HEK293 (cell line): Measurements from ENCODE around the gene KCNK7.

ENCODE experiments used
- CTCF ChIA-PET: fragments of 350-600 bp; formaldehyde crosslinking; extraction: SDS; loops from one replicate; lab custom pipeline; 2021; ENCODE audit warnings: antibody characterized with exemption; lab: Yijun Ruan, JAX
- POLR2A ChIA-PET: fragments of 300-600 bp; formaldehyde crosslinking; extraction: SDS; loops from one replicate; lab custom pipeline; 2020; ENCODE audit warnings: antibody characterized with exemption, inconsistent platforms; lab: Yijun Ruan, JAX
- H3K27ac ChIP-seq: fragments of 200-500 bp; sonication (Bioruptor generic); 2 replicates; pipeline ENCODE4 v1.5.1; 2014; ENCODE audit warnings: low read depth, low read length, control low read depth, inconsistent platforms; ENCODE audit errors: extremely low read depth
- H3K36me3 ChIP-seq, 2 experiments: fragments of 200-500 bp in 1 of 2; sonication (Bioruptor generic) in 1 of 2; 1 replicate in 1 of 2; 2 replicates in 1 of 2; pipeline ENCODE4 v1.5.1; 2014 to 2017; ENCODE audit warnings: inconsistent platforms in 2 of 2, low read length in 2 of 2; ENCODE audit not compliant: control insufficient read depth in 2 of 2, insufficient read depth in 1 of 2
- H3K4me1 ChIP-seq: fragments of 200-500 bp; sonication (Bioruptor generic); 2 replicates; pipeline ENCODE4 v1.5.1; 2014; ENCODE audit warnings: mild to moderate bottlenecking, low read length, inconsistent platforms; ENCODE audit not compliant: control insufficient read depth, insufficient read depth
- H3K4me3 ChIP-seq: 2 replicates; pipeline ENCODE4 v1.5.1; 2011; ENCODE audit warnings: low read depth, mild to moderate bottlenecking, control low read depth, low read length, moderate library complexity
- H3K9me3 ChIP-seq: fragments of 200-500 bp; sonication (Bioruptor generic); 2 replicates; pipeline ENCODE4 v1.5.1; 2014; ENCODE audit warnings: low read depth, low read length, inconsistent platforms; ENCODE audit not compliant: control insufficient read depth, insufficient read depth
- GLI4 ChIP-seq: fragments of 450-650 bp; formaldehyde crosslinking; IDR thresholded peaks from 2 replicates; pipeline ENCODE4 v1.5.1; 2016; ENCODE audit warnings: missing biosample characterization, missing genetic modification characterization
- SP2 ChIP-seq: fragments of 450-650 bp; formaldehyde crosslinking; IDR thresholded peaks from 2 replicates; pipeline ENCODE4 v1.5.1; 2016; ENCODE audit warnings: missing biosample characterization, missing genetic modification characterization
- ZBTB10 ChIP-seq: fragments of 450-650 bp; formaldehyde crosslinking; IDR thresholded peaks from 2 replicates; pipeline ENCODE4 v1.5.1; 2016; ENCODE audit warnings: missing biosample characterization, missing genetic modification characterization
- ZBTB11 ChIP-seq: fragments of 450-650 bp; formaldehyde crosslinking; conservative IDR thresholded peaks from 2 replicates; pipeline ENCODE4 v1.5.1; 2016; ENCODE audit warnings: low read depth, missing biosample characterization, missing genetic modification characterization
- ZBTB48 ChIP-seq: fragments of 450-650 bp; formaldehyde crosslinking; IDR thresholded peaks from 2 replicates; pipeline ENCODE4 v1.5.1; 2016; ENCODE audit warnings: missing biosample characterization, missing genetic modification characterization
- ZBTB8A ChIP-seq: fragments of 450-650 bp; formaldehyde crosslinking; IDR thresholded peaks from 2 replicates; pipeline ENCODE4 v1.5.1; 2016; ENCODE audit warnings: missing biosample characterization, missing genetic modification characterization
- ZNF148 ChIP-seq: fragments of 450-650 bp; formaldehyde crosslinking; IDR thresholded peaks from 2 replicates; pipeline ENCODE4 v1.5.0; 2017; ENCODE audit warnings: missing biosample characterization, missing genetic modification characterization, borderline replicate concordance
- ZNF394 ChIP-seq: fragments of 450-650 bp; formaldehyde crosslinking; IDR thresholded peaks from 2 replicates; pipeline ENCODE4 v1.5.1; 2016; ENCODE audit warnings: missing biosample characterization, missing genetic modification characterization, mild to moderate bottlenecking, moderate library complexity, borderline replicate concordance
- ZNF416 ChIP-seq: fragments of 450-650 bp; formaldehyde crosslinking; IDR thresholded peaks from 2 replicates; pipeline ENCODE4 v1.5.1; 2016; ENCODE audit warnings: missing biosample characterization, missing genetic modification characterization
- ZNF423 ChIP-seq: fragments of 450-650 bp; formaldehyde crosslinking; IDR thresholded peaks from 2 replicates; pipeline ENCODE4 v1.5.1; 2016; ENCODE audit warnings: missing biosample characterization, missing genetic modification characterization
- ZNF530 ChIP-seq: fragments of 450-650 bp; formaldehyde crosslinking; IDR thresholded peaks from 2 replicates; pipeline ENCODE4 v1.5.1; 2016; ENCODE audit warnings: low read depth, missing biosample characterization, missing genetic modification characterization
- ZNF561 ChIP-seq: fragments of 450-650 bp; IDR thresholded peaks from 2 replicates; pipeline ENCODE4 v1.5.1; 2018; ENCODE audit warnings: missing biosample characterization, missing genetic modification characterization, borderline replicate concordance
- ZNF623 ChIP-seq: fragments of 450-650 bp; formaldehyde crosslinking; IDR thresholded peaks from 2 replicates; pipeline ENCODE4 v1.5.1; 2016; ENCODE audit warnings: missing biosample characterization, missing genetic modification characterization
- ZNF639 ChIP-seq: fragments of 450-650 bp; formaldehyde crosslinking; IDR thresholded peaks from 2 replicates; pipeline ENCODE4 v1.5.1; 2016; ENCODE audit warnings: missing biosample characterization, missing genetic modification characterization
- ZNF658 ChIP-seq: fragments of 450-650 bp; formaldehyde crosslinking; IDR thresholded peaks from 2 replicates; pipeline ENCODE4; 2016; ENCODE audit warnings: missing biosample characterization, missing genetic modification characterization
- ZNF707 ChIP-seq: fragments of 450-650 bp; formaldehyde crosslinking; IDR thresholded peaks from 2 replicates; pipeline ENCODE4 v1.5.1; 2016; ENCODE audit warnings: missing biosample characterization, missing genetic modification characterization
- ZNF843 ChIP-seq: fragments of 450-650 bp; formaldehyde crosslinking; IDR thresholded peaks from 2 replicates; pipeline ENCODE4 v1.5.1; 2016; ENCODE audit warnings: missing biosample characterization, missing genetic modification characterization

Gene KCNK7

GRCh38 chr11:65563601-65564000, 32.0 kb downstream of the KCNK7 start:
- Histone ChIP-seq H3K4me1 (peaks cover 21% of the 10 kb centered on the region), H3K27ac (no peak overlapping the region), H3K4me3 (no peak overlapping the region), H3K9me3 (no peaks in the 10 kb centered on the region), H3K36me3 (peaks cover 0 to 10% of the 10 kb centered on the region in 2 experiments; a peak in 1 of 3 replicates)
- ChIA-PET CTCF (interaction anchor here (5.3 kb wide), 1 partner anchor 22 kb away, joined by 44 read pairs; no protein-coding TSS in a partner anchor), POLR2A (interaction anchor here (0.7 to 1.2 kb wide), 2 partner anchors 23 to 629 kb away, joined by 3 read pairs; no protein-coding TSS in a partner anchor)
- no peak for TF ChIP-seq ZBTB8A (tag by site-specific recombination)
- TF ChIP-seq ZNF639 = no peak
- TF ChIP-seq ZNF423 (tag by site-specific recombination) = no peak
- TF ChIP-seq GLI4 (tag by site-specific recombination) = no peak
- no peak for TF ChIP-seq ZBTB11
- TF ChIP-seq ZNF658 (tag by site-specific recombination) = no peak
- no peak for TF ChIP-seq ZNF530
- no peak for TF ChIP-seq ZBTB10 (tag by site-specific recombination)
- TF ChIP-seq ZNF416 (tag by site-specific recombination) = no peak
- no peak for TF ChIP-seq ZNF843
- no peak for TF ChIP-seq ZNF623 (tag by site-specific recombination)
- TF ChIP-seq ZBTB48 (tag by site-specific recombination) = no peak
- TF ChIP-seq ZNF561 (tag by site-specific recombination) = no peak
- TF ChIP-seq ZNF707 (tag by site-specific recombination) = no peak
- no peak for TF ChIP-seq SP2 (tag by site-specific recombination)
- TF ChIP-seq ZNF394 = no peak
- no peak for TF ChIP-seq ZNF148 (tag by site-specific recombination)
